Measurements from ENCODE around the gene TRAF5.
A peak's percentile ranks its signal among the peaks of the same experiment; 100 is the strongest.

The TRAF5 gene

GRCh38 chr1:211328084-211328694, 1.6 kb downstream of the TRAF5 start:
- H3K4me3 ChIP-seq (ENCODE audit: low read depth, low read length): peak overlapping the region; percentile 74

GRCh38 chr1:211328866-211329475, 2.3 kb downstream of the TRAF5 start:
- no peak overlapping the region for H3K4me3 ChIP-seq (ENCODE audit: low read depth, low read length)
- no peak for TF ChIP-seq CTCF (IDR thresholded peaks at IDR 0.05; ENCODE audit: low read depth, low read length)

More at GRCh38 chr1:211328084-211328694, 1.6 kb downstream of the TRAF5 start:
- TF ChIP-seq CTCF (IDR thresholded peaks at IDR 0.05; ENCODE audit: low read depth, low read length): no peak

- H3K4me3 ChIP-seq (ENCODE audit: low read depth, low read length): no peak overlapping the region
- TF ChIP-seq CTCF (IDR thresholded peaks at IDR 0.05; ENCODE audit: low read depth, low read length): no peak
Observed at GRCh38 chr1:211329764-211330201, 3.1 kb downstream of the TRAF5 start.

- H3K4me3 ChIP-seq (ENCODE audit: low read depth, low read length): no peak overlapping the region
Observed at GRCh38 chr1:211330282-211330936, 3.8 kb downstream of the TRAF5 start.

GRCh38 chr1:211331011-211331709, 4.5 kb downstream of the TRAF5 start:
- TF ChIP-seq CTCF (IDR thresholded peaks at IDR 0.05; ENCODE audit: low read depth, low read length): no peak
- H3K4me3 ChIP-seq (ENCODE audit: low read depth, low read length): no peak overlapping the region

More at GRCh38 chr1:211330282-211330936, 3.8 kb downstream of the TRAF5 start:
- no peak for TF ChIP-seq CTCF (IDR thresholded peaks at IDR 0.05; ENCODE audit: low read depth, low read length)

- no peak for TF ChIP-seq CTCF (IDR thresholded peaks at IDR 0.05; ENCODE audit: low read depth, low read length)
- no peak overlapping the region for H3K4me3 ChIP-seq (ENCODE audit: low read depth, low read length)
Observed at GRCh38 chr1:211332036-211332616, 5.5 kb downstream of the TRAF5 start.

Measured in WI38 (cell line).